Panc1 (cell line): Measurements from ENCODE around the gene MORC3.

ENCODE experiments used
- POLR2AphosphoS5 ChIP-seq: IDR thresholded peaks from 2 replicates; pipeline ENCODE4 v1.6.1; 2012; ENCODE audit warnings: mild to moderate bottlenecking, low read depth, low read length, moderate library complexity
- SIN3A ChIP-seq: IDR thresholded peaks from 2 replicates; pipeline ENCODE4 v1.6.1; 2012; ENCODE audit warnings: low read depth, mild to moderate bottlenecking, low read length, moderate library complexity, borderline replicate concordance; ENCODE audit not compliant: insufficient read depth
- TCF7L2 ChIP-seq: IDR thresholded peaks from 2 replicates; pipeline ENCODE4 v1.6.1; 2011; ENCODE audit warnings: mild to moderate bottlenecking, low read depth, low read length, inconsistent platforms
- TF ChIP-seq, protein P1 (sequence below): fragments of 450-650 bp; IDR thresholded peaks from 2 replicates; pipeline ENCODE4 v1.5.1; 2017; ENCODE audit warnings: mild to moderate bottlenecking
- TF ChIP-seq, protein P2 (sequence below), 2 experiments: IDR thresholded peaks; 2 replicates each; pipeline ENCODE4 v1.6.1; 2011 to 2012; ENCODE audit warnings: low read depth in 2 of 2, control low read depth in 1 of 2, low read length in 1 of 2, mild to moderate bottlenecking in 1 of 2, moderate library complexity in 1 of 2; ENCODE audit not compliant: insufficient read depth in 1 of 2

DNA sequence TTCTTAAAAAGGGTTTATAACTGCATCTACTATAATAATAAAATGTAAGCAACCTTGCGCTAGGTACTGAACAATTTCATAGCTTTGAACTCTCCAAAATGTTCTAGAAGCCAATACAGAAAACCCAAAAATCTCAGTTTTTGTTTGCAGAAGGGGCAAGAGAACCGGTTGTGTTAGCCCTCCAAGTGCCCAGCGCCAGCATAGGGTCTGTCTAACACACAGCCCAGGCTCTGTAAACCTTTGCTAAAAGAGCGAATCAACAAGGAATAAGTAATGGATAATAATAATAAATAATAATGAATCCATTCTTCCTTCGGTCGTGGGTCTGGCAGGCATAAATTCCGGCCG, 64.9 kb downstream of the MORC3 start:
- TF ChIP-seq, protein P1, sequence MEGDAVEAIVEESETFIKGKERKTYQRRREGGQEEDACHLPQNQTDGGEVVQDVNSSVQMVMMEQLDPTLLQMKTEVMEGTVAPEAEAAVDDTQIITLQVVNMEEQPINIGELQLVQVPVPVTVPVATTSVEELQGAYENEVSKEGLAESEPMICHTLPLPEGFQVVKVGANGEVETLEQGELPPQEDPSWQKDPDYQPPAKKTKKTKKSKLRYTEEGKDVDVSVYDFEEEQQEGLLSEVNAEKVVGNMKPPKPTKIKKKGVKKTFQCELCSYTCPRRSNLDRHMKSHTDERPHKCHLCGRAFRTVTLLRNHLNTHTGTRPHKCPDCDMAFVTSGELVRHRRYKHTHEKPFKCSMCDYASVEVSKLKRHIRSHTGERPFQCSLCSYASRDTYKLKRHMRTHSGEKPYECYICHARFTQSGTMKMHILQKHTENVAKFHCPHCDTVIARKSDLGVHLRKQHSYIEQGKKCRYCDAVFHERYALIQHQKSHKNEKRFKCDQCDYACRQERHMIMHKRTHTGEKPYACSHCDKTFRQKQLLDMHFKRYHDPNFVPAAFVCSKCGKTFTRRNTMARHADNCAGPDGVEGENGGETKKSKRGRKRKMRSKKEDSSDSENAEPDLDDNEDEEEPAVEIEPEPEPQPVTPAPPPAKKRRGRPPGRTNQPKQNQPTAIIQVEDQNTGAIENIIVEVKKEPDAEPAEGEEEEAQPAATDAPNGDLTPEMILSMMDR, result no peak
- no peak for TF ChIP-seq POLR2AphosphoS5
- TF ChIP-seq TCF7L2, result no peak
- TF ChIP-seq, protein P2, sequence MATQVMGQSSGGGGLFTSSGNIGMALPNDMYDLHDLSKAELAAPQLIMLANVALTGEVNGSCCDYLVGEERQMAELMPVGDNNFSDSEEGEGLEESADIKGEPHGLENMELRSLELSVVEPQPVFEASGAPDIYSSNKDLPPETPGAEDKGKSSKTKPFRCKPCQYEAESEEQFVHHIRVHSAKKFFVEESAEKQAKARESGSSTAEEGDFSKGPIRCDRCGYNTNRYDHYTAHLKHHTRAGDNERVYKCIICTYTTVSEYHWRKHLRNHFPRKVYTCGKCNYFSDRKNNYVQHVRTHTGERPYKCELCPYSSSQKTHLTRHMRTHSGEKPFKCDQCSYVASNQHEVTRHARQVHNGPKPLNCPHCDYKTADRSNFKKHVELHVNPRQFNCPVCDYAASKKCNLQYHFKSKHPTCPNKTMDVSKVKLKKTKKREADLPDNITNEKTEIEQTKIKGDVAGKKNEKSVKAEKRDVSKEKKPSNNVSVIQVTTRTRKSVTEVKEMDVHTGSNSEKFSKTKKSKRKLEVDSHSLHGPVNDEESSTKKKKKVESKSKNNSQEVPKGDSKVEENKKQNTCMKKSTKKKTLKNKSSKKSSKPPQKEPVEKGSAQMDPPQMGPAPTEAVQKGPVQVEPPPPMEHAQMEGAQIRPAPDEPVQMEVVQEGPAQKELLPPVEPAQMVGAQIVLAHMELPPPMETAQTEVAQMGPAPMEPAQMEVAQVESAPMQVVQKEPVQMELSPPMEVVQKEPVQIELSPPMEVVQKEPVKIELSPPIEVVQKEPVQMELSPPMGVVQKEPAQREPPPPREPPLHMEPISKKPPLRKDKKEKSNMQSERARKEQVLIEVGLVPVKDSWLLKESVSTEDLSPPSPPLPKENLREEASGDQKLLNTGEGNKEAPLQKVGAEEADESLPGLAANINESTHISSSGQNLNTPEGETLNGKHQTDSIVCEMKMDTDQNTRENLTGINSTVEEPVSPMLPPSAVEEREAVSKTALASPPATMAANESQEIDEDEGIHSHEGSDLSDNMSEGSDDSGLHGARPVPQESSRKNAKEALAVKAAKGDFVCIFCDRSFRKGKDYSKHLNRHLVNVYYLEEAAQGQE (IDR thresholded peaks at IDR 0.05; ENCODE audit: insufficient read depth in 1 of 2, low read depth in 2 of 2, low read length in 1 of 2), result no peak
- no peak for TF ChIP-seq SIN3A
